Stomach (tissue), 4 donors: ENCODE results near the gene YIF1B.

ENCODE experiments used
- EP300 ChIP-seq: sonication (generic); formaldehyde crosslinking; IDR thresholded peaks from one replicate; pipeline ENCODE4 v1.6.1; 2017; ENCODE audit warnings: antibody characterized with exemption
- POLR2A ChIP-seq, 4 donors: fragments of 450-650 bp; IDR thresholded peaks; one replicate each; pipeline ENCODE4 v1.6.1; 2016; ENCODE audit warnings: antibody characterized with exemption in 4 of 4, control low read depth in 2 of 4, mild to moderate bottlenecking in 1 of 4, moderate library complexity in 1 of 4
- POLR2AphosphoS5 ChIP-seq, 3 donors: sonication (generic); formaldehyde crosslinking; IDR thresholded peaks; one replicate each; pipeline ENCODE4 v1.6.1; 2016; ENCODE audit warnings: antibody characterized with exemption in 3 of 3
- TF ChIP-seq, protein P1 (sequence below), 7 experiments: fragments of 450-650 bp in 4 of 7; fragments of 200-600 bp in 3 of 7; sonication (generic) in 3 of 7; IDR thresholded peaks; one replicate each; pipeline ENCODE4 v1.5.1; 2016 to 2019; ENCODE audit warnings: antibody characterized with exemption in 7 of 7, control low read depth in 2 of 7, mild to moderate bottlenecking in 1 of 7

DNA sequence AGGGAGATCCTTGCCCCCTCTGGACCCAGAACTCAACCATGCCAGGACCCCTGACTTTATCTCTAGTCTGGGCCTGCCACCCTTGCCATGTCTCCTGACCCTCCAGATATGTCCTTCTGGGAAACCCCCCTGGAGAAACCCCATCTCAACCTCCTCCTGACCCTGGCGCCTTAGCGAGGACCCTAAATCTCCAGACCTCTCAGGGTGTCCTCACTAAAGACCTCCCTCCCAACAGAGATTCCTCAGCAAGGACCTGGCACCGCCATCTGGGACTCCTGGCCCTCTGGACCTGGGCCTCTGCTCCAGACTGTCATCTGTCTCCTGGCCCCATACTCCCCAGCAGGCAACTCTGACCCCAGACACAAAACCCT lies 5.2 kb upstream of the YIF1B start:
- TF ChIP-seq, protein P1, sequence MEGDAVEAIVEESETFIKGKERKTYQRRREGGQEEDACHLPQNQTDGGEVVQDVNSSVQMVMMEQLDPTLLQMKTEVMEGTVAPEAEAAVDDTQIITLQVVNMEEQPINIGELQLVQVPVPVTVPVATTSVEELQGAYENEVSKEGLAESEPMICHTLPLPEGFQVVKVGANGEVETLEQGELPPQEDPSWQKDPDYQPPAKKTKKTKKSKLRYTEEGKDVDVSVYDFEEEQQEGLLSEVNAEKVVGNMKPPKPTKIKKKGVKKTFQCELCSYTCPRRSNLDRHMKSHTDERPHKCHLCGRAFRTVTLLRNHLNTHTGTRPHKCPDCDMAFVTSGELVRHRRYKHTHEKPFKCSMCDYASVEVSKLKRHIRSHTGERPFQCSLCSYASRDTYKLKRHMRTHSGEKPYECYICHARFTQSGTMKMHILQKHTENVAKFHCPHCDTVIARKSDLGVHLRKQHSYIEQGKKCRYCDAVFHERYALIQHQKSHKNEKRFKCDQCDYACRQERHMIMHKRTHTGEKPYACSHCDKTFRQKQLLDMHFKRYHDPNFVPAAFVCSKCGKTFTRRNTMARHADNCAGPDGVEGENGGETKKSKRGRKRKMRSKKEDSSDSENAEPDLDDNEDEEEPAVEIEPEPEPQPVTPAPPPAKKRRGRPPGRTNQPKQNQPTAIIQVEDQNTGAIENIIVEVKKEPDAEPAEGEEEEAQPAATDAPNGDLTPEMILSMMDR (IDR thresholded peaks at IDR 0.05), result no peak
- no peak for TF ChIP-seq POLR2AphosphoS5 (IDR thresholded peaks at IDR 0.05)
- no peak for TF ChIP-seq POLR2A (IDR thresholded peaks at IDR 0.05)
- TF ChIP-seq EP300, result no peak
